ENCODE data around the gene RPL41. TPM values are rescaled to one million over a fixed set of nuclear protein-coding genes. Genes with fewer than 3 reads are reported as not detected.

RPL41 gene
- total RNA-seq, 1 donor from 2014 or later, result 4,478 TPM

DNA sequence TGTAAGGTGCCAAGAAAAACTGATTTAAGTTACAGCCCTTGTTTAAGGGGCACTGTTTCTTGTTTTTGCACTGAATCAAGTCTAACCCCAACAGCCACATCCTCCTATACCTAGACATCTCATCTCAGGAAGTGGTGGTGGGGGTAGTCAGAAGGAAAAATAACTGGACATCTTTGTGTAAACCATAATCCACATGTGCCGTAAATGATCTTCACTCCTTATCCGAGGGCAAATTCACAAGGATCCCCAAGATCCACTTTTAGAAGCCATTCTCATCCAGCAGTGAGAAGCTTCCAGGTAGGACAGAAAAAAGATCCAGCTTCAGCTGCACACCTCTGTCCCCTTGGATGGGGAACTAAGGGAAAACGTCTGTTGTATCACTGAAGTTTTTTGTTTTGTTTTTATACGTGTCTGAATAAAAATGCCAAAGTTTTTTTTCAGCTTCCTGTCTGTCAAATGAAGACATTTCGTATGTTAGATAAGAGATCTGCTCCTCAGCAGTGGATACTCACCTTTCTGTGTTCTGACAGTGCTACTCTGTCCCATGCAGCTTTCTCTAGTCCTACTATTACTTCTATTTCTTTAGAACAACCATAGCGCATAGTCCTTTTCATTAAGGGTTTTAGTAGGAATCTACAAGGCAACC is 13.2 kb upstream of the RPL41 start:
- Mint-ChIP-seq H3K4me3 (peak overlapping the region; percentile 98), H3K4me1 (peaks cover 37% of the 10 kb centered on the region), H3K27me3 (ENCODE audit: low read depth) (no peaks in the 10 kb centered on the region), H3K27ac (ENCODE audit: unreplicated experiment) (no peak overlapping the region), H3K36me3 (ENCODE audit: low read depth) (peaks cover 11% of the 10 kb centered on the region), H3K9me3 (no peaks in the 10 kb centered on the region)
- no peak for DNase-seq (ENCODE audit: low read depth, low spot score)
- TF ChIP-seq, protein P1, sequence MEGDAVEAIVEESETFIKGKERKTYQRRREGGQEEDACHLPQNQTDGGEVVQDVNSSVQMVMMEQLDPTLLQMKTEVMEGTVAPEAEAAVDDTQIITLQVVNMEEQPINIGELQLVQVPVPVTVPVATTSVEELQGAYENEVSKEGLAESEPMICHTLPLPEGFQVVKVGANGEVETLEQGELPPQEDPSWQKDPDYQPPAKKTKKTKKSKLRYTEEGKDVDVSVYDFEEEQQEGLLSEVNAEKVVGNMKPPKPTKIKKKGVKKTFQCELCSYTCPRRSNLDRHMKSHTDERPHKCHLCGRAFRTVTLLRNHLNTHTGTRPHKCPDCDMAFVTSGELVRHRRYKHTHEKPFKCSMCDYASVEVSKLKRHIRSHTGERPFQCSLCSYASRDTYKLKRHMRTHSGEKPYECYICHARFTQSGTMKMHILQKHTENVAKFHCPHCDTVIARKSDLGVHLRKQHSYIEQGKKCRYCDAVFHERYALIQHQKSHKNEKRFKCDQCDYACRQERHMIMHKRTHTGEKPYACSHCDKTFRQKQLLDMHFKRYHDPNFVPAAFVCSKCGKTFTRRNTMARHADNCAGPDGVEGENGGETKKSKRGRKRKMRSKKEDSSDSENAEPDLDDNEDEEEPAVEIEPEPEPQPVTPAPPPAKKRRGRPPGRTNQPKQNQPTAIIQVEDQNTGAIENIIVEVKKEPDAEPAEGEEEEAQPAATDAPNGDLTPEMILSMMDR (conservative IDR thresholded peaks at IDR 0.05), result no peak

DNA sequence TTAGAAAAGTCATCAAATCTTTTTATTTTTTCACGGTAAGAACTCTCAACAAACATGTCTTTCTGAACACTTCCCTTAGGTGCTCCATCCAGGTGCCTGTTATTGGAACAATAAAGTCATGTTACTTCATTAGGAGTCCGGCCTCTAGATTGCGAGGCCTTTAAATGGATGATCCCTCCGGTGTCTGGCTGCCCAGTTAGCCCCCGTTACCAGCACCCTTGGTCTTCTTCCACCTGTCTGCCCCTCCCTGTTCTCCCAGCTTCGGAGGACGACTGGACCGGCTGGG is 12.7 kb upstream of the RPL41 start:
- no peaks in the 10 kb centered on the region for H3K9me3 Mint-ChIP-seq
- TF ChIP-seq, protein P1 (conservative IDR thresholded peaks at IDR 0.05), result no peak
- DNase-seq (ENCODE audit: low read depth, low spot score), result no peak
- H3K27ac Mint-ChIP-seq (ENCODE audit: unreplicated experiment), result peak overlapping the region; percentile 95
- peaks cover 11% of the 10 kb centered on the region for H3K36me3 Mint-ChIP-seq (ENCODE audit: low read depth)
- H3K4me3 Mint-ChIP-seq, result peak overlapping the region; percentile 98
- H3K27me3 Mint-ChIP-seq (ENCODE audit: low read depth), result no peaks in the 10 kb centered on the region
- peaks cover 37% of the 10 kb centered on the region for H3K4me1 Mint-ChIP-seq

DNA sequence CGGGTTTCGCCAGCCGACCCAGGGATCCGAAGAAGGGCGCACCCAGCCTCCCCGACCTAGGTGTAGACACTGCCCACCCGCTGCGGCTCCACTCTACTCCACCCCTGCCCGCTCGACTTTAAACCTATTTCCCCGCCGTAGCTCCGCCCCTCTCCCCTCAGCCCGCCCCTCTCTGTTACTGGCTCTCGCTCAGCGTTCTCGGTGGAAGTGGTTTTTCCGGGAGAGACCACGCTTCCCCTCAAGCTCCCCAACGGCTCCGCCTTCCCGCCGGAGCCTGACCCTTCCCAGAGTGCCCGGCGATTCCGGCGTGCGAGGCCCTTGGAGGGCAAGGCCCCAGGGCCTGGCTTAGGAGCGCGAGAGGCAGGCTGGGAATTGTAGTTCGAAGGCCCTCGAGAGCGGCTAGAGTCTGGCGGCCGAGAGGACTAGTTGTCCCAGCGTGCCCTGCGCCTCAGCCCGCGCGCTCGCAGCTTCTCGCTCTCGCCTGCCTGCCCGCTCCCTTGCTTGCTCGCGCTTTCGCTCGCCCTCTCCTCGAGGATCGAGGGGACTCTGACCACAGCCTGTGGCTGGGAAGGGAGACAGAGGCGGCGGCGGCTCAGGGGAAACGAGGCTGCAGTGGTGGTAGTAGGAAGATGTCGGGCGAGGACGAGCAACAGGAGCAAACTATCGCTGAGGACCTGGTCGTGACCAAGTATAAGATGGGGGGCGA is 12.2 kb upstream of the RPL41 start, which contains the start of gene PA2G4:
Gene PA2G4, plus strand, starts transcription at position 451 of the 706 bp plus-strand sequence. Its CDS starts 179 bp downstream, at position 630.
- H3K9me3 Mint-ChIP-seq, result no peaks in the 10 kb centered on the region
- peaks cover 37% of the 10 kb centered on the region for H3K4me1 Mint-ChIP-seq
- H3K4me3 Mint-ChIP-seq, result peak within 1 kb of the TSS; percentile 98
- peaks cover 9% of the 10 kb centered on the region for H3K36me3 Mint-ChIP-seq (ENCODE audit: low read depth)
- peak; percentile 94 for DNase-seq (ENCODE audit: low read depth, low spot score)
- H3K27ac Mint-ChIP-seq (ENCODE audit: unreplicated experiment), result peak within 1 kb of the TSS; percentile 97
- H3K27me3 Mint-ChIP-seq (ENCODE audit: low read depth), result no peaks in the 10 kb centered on the region
- TF ChIP-seq, protein P1 (conservative IDR thresholded peaks at IDR 0.05), result no peak

DNA sequence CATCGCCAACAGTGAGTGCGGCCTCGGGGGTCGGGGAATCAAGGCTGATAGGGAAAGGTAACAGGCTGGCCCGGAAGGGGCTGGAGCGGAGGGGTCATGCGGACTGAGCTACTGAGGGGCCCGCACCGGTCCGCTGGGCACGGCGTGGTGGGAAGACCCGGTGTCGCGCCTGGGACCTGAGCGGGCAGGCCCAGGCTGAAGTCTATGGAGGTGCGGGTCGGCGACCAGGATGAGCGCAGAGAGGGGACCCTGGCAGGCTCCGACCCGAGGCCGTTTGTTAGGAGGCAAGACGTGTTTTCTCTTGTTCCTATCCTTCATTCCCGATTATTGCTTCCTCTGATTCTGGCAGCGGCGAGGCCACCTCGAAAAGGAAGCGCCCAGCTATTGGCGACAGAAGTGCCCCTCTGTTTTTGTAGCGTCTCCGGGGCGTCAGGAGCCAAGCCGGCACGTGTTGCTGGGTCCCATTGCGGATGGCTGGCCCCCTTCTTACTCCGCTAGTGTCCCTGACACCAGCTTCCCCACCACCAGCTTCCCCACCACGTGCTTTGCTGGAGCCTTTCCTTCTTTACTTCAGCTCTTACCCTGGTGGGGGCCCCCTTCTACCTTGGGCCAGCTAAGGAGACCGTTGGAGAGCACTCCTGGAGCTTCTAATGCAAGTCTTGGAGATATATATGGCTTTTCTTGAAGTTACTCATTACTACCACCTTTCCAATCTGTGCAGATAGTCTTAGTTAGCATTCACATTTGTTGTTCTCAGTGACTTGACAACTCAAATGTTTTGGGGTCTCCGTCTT is 11.4 kb upstream of the RPL41 start:
- Mint-ChIP-seq H3K36me3 (ENCODE audit: low read depth) (peaks cover 8% of the 10 kb centered on the region), H3K4me3 (peak overlapping the region; percentile 98), H3K9me3 (no peaks in the 10 kb centered on the region), H3K27ac (ENCODE audit: unreplicated experiment) (peak overlapping the region; percentile 97), H3K27me3 (ENCODE audit: low read depth) (no peaks in the 10 kb centered on the region), H3K4me1 (peaks cover 37% of the 10 kb centered on the region)
- no peak for DNase-seq (ENCODE audit: low read depth, low spot score)
- TF ChIP-seq, protein P1 (conservative IDR thresholded peaks at IDR 0.05), result no peak

DNA sequence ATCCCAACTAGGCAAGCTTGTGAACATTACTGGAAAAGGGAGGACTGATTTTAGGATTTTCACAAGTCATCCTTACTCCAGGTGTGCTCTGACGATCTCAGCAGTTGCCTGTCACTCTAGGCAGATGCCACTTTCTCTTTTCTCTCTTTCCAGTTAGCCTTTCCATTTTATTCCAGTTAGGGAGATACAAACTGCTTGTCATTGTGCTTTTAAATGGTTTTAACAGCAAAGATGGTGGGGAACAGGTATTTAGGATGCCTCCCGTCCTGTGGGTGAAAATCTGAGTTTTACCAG is 10.9 kb upstream of the RPL41 start:
- Mint-ChIP-seq H3K4me1 (peaks cover 37% of the 10 kb centered on the region), H3K9me3 (no peaks in the 10 kb centered on the region), H3K27ac (ENCODE audit: unreplicated experiment) (peak overlapping the region; percentile 97), H3K4me3 (peak overlapping the region; percentile 98), H3K27me3 (ENCODE audit: low read depth) (no peaks in the 10 kb centered on the region), H3K36me3 (ENCODE audit: low read depth) (peaks cover 12% of the 10 kb centered on the region)
- no peak for DNase-seq (ENCODE audit: low read depth, low spot score)
- TF ChIP-seq, protein P1 (conservative IDR thresholded peaks at IDR 0.05), result no peak

Measured in neural crest cell (in vitro differentiated cells).